Articular chondrocyte of knee joint (primary cell): ENCODE results near the gene IQGAP3. TPM values are rescaled to one million over a fixed set of nuclear protein-coding genes. Genes with fewer than 3 reads are reported as not detected.

Experiments used
- small RNA-seq: library from RNA; depleted of rRNA; stranded (forward); fragments of <200 nt; gene quantifications from one replicate; pipeline ENCODE3, GENCODE V24; 2012
- total RNA-seq: library from RNA; depleted of rRNA; stranded (reverse); fragments of >200 nt; gene quantifications from 2 replicates; pipeline ENCODE4 v1.2.3, GENCODE V29; 2012

The IQGAP3 gene
- total RNA-seq: 17.2 and 19.9 TPM in 2 replicates

GRCh38 chr1:156571919-156572662 lies at the start of gene IQGAP3:
Gene IQGAP3 (minus strand): TSS chr1:156572565. CDS start chr1:156572529, 36 bp downstream.

GRCh38 chr1:156618853-156619581 lies 46.7 kb upstream of the IQGAP3 start, which contains the start of gene HAPLN2:
Gene HAPLN2 (plus strand): TSS chr1:156619415. CDS start chr1:156623491, 4,076 bp downstream.

GRCh38 chr1:156601122-156601830 lies 28.9 kb upstream of the IQGAP3 start, which contains the start of gene GPATCH4:
Gene GPATCH4 (minus strand): TSS chr1:156601479.

GRCh38 chr1:156591432-156592157 lies 19.2 kb upstream of the IQGAP3 start, which contains the start of gene NAXE:
Gene NAXE (plus strand): TSS chr1:156591776. CDS start chr1:156591805, 29 bp downstream.

GRCh38 chr1:156579472-156579871 lies 7.1 kb upstream of the IQGAP3 start, which contains the start of gene TTC24:
Gene TTC24 (plus strand): TSS chr1:156579723. CDS start chr1:156581365, 1,642 bp downstream.

GRCh38 chr1:156500543-156500792 lies 71.9 kb downstream of the IQGAP3 start, which contains the start of gene MEF2D:
Gene MEF2D (minus strand): TSS chr1:156500775. CDS start chr1:156483292, 17,483 bp downstream.

Small RNAs within 50 kb of the gene (small RNA-seq; reads per million reads assigned to genes)
- not detected for gene RF00019

Other genes starting within 250 kb of the IQGAP3 start
- 195 and 293 TPM in 2 replicates for gene CCT3, start 234.3 kb downstream of the IQGAP3 start, total RNA-seq
- 0.65 TPM in 1 of 2 replicates, not detected in the other for gene TSACC, start 234.0 kb downstream of the IQGAP3 start, total RNA-seq
- not detected in 2 replicates for gene RHBG, start 203.4 kb downstream of the IQGAP3 start, total RNA-seq
- gene MEF2D, start 71.8 kb downstream of the IQGAP3 start, total RNA-seq: 14.7 and 19.6 TPM in 2 replicates
- gene TTC24, start 7.2 kb upstream of the IQGAP3 start, total RNA-seq: not detected in 2 replicates
- gene NAXE, start 19.2 kb upstream of the IQGAP3 start, total RNA-seq: 49.9 and 52.4 TPM in 2 replicates
- gene GPATCH4, start 28.9 kb upstream of the IQGAP3 start, total RNA-seq: 10.5 and 10.6 TPM in 2 replicates
- not detected in 2 replicates for gene HAPLN2, start 46.9 kb upstream of the IQGAP3 start, total RNA-seq
- gene BCAN, start 69.6 kb upstream of the IQGAP3 start, total RNA-seq: not detected in 2 replicates
- 0.26 and 0.65 TPM in 2 replicates for gene NES, start 104.8 kb upstream of the IQGAP3 start, total RNA-seq
- 1.6 and 3.0 TPM in 2 replicates for gene CRABP2, start 133.0 kb upstream of the IQGAP3 start, total RNA-seq
- 8.5 and 10.8 TPM in 2 replicates for gene METTL25B, start 155.9 kb upstream of the IQGAP3 start, total RNA-seq
- 15.6 and 19.5 TPM in 2 replicates for gene ISG20L2, start 156.2 kb upstream of the IQGAP3 start, total RNA-seq
- 28.9 and 35.8 TPM in 2 replicates for gene MRPL24, start 168.5 kb upstream of the IQGAP3 start, total RNA-seq
- 131 and 139 TPM in 2 replicates for gene HDGF, start 179.1 kb upstream of the IQGAP3 start, total RNA-seq
- 21.9 and 22.0 TPM in 2 replicates for gene PRCC, start 195.0 kb upstream of the IQGAP3 start, total RNA-seq
- gene SH2D2A, start 244.3 kb upstream of the IQGAP3 start, total RNA-seq: 0.52 TPM in 1 of 2 replicates, not detected in the other